Panc1 (cell line): ENCODE data around the gene OPA3. TPM values are rescaled to one million over a fixed set of nuclear protein-coding genes. Genes with fewer than 3 reads are reported as not detected.
A peak's percentile ranks its signal among the peaks of the same experiment; 100 is the strongest.
"Not testable (repeated sequence)": the region's sequence is repeated elsewhere in the genome, so short reads cannot be mapped to it uniquely, and the experiment has no call there.

Source experiments
- ATAC-seq: fragments of 200-7000 bp; cut with Tn5 transposase; 2 replicates; pipeline ENCODE4 v1.9.1; 2020; ENCODE audit warnings: mild to moderate bottlenecking, moderate library complexity
- BruUV-seq: library from RNA; stranded (reverse); fragments of 400-500 nt; replicated peaks from 2 replicates; lab custom pipeline; 2021; lab: Mats Ljungman, UMichigan
- CTCF ChIA-PET: fragments of 300-600 bp; sonication (Branson Sonifier 250); formaldehyde crosslinking; loops from one replicate; lab custom pipeline; 2022; ENCODE audit warnings: antibody characterized with exemption; lab: Charles Lee
- POLR2A ChIA-PET: fragments of 300-600 bp; sonication (Branson Sonifier 250); formaldehyde crosslinking; loops from one replicate; lab custom pipeline; 2022; ENCODE audit warnings: antibody characterized with exemption; lab: Charles Lee
- DNase-seq: peaks from one replicate; pipeline ENCODE4 v3.0.0-alpha.2; 2010; ENCODE audit warnings: low read depth, low spot score
- H3K27ac ChIP-seq: 2 replicates; pipeline ENCODE4 v1.5.1; 2011; ENCODE audit warnings: mild to moderate bottlenecking, low read length, inconsistent platforms
- H3K27me3 ChIP-seq: fragments of 200-500 bp; sonication (Bioruptor generic); 2 replicates; pipeline ENCODE4 v1.6.0; 2014; ENCODE audit warnings: low read length, inconsistent platforms; ENCODE audit not compliant: control insufficient read depth, insufficient read depth
- H3K36me3 ChIP-seq: fragments of 200-500 bp; sonication (Bioruptor generic); 2 replicates; pipeline ENCODE4 v1.5.1; 2014; ENCODE audit warnings: inconsistent platforms, mild to moderate bottlenecking, low read length, moderate library complexity; ENCODE audit not compliant: control insufficient read depth, insufficient read depth
- H3K4me1 ChIP-seq: 2 replicates; pipeline ENCODE4 v1.5.1; 2011; ENCODE audit warnings: inconsistent platforms, mild to moderate bottlenecking, low read length, moderate library complexity; ENCODE audit not compliant: control insufficient read depth, insufficient read depth
- H3K4me3 ChIP-seq, 2 experiments: 2 replicates each; pipeline ENCODE4 v1.5.1; 2011 to 2012; ENCODE audit warnings: low read depth in 2 of 2, low read length in 2 of 2, mild to moderate bottlenecking in 2 of 2, inconsistent platforms in 1 of 2, moderate library complexity in 1 of 2
- H3K9me3 ChIP-seq: fragments of 200-500 bp; sonication (Bioruptor generic); 2 replicates; pipeline ENCODE4 v1.5.1; 2014; ENCODE audit warnings: low read depth, mild to moderate bottlenecking, inconsistent platforms, low read length, moderate library complexity; ENCODE audit not compliant: control insufficient read depth, insufficient read depth
- POLR2AphosphoS5 ChIP-seq: IDR thresholded peaks from 2 replicates; pipeline ENCODE4 v1.6.1; 2012; ENCODE audit warnings: mild to moderate bottlenecking, low read depth, low read length, moderate library complexity
- SIN3A ChIP-seq: IDR thresholded peaks from 2 replicates; pipeline ENCODE4 v1.6.1; 2012; ENCODE audit warnings: low read depth, mild to moderate bottlenecking, low read length, moderate library complexity, borderline replicate concordance; ENCODE audit not compliant: insufficient read depth
- TCF7L2 ChIP-seq: IDR thresholded peaks from 2 replicates; pipeline ENCODE4 v1.6.1; 2011; ENCODE audit warnings: mild to moderate bottlenecking, low read depth, low read length, inconsistent platforms
- in situ Hi-C: cut with HindIII; loops from 2 replicates; pipeline ENCODE4 v1.10.0; 2016; ENCODE audit warnings: low sequenced_read_pairs, low pct_unique_long_range_greater_than_20kb
- intact Hi-C: fragments of 100-400 bp; cut with micrococcal nuclease; formaldehyde crosslinking; loops from one replicate; pipeline ENCODE4 v1.10.0; 2022; ENCODE audit not compliant: unreplicated experiment
- total RNA-seq: library from RNA; stranded (reverse); gene quantifications from one replicate; pipeline ENCODE4 v1.2.1, GENCODE V29; 2021; ENCODE audit not compliant: unreplicated experiment
- TF ChIP-seq, protein P1 (sequence below): fragments of 450-650 bp; IDR thresholded peaks from 2 replicates; pipeline ENCODE4 v1.5.1; 2017; ENCODE audit warnings: mild to moderate bottlenecking
- TF ChIP-seq, protein P2 (sequence below), 2 experiments: IDR thresholded peaks; 2 replicates each; pipeline ENCODE4 v1.6.1; 2011 to 2012; ENCODE audit warnings: low read depth in 2 of 2, control low read depth in 1 of 2, low read length in 1 of 2, mild to moderate bottlenecking in 1 of 2, moderate library complexity in 1 of 2; ENCODE audit not compliant: insufficient read depth in 1 of 2

OPA3 gene
- total RNA-seq, 1 experiment from 2014 or later = 20.3 TPM

DNA sequence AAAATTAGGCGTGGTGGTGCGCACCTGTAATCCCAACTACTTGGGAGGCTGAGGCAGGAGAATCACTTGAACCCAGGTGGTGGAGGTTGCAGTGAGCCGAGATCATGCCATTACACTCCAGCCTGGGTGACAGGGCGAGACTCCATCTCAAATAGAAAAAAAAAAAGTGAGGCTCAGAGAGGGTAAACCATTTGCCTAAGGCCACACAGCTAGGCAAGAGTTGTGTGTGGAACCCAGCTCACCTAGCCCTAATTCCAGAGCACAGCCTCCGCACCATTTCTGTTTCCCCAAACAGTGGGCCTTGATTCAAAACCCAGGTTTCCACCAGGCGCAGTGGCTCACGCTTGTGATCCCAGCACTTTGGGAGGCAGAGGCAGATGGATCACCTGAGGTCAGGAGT lies 43.6 kb upstream of the OPA3 start:
- ATAC-seq, DNase-seq, intact Hi-C loops, H3K36me3 ChIP-seq, H3K27me3 ChIP-seq, H3K27ac ChIP-seq, H3K9me3 ChIP-seq, in situ Hi-C loops, H3K4me3 ChIP-seq, BruUV-seq, CTCF ChIA-PET, H3K4me1 ChIP-seq, POLR2A ChIA-PET: not testable (repeated sequence)

DNA sequence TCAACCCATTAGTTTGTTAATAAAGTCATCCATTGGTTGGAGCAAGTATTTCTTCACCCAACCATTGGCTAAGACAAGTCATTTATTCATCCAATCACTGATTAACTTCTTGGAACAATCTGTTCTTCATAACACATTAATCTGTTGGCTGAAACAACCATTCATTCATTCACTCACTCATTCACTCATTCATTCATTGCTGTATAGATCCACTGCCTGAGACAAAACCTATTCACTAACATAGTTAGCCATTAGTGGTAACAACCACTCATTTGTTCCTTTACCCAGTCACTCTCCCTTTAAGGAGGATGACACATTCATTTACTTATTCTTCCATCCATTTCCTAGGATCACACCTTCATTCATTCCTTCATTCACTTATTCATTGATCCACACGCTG lies 39.4 kb upstream of the OPA3 start:
- TF ChIP-seq, protein P1, sequence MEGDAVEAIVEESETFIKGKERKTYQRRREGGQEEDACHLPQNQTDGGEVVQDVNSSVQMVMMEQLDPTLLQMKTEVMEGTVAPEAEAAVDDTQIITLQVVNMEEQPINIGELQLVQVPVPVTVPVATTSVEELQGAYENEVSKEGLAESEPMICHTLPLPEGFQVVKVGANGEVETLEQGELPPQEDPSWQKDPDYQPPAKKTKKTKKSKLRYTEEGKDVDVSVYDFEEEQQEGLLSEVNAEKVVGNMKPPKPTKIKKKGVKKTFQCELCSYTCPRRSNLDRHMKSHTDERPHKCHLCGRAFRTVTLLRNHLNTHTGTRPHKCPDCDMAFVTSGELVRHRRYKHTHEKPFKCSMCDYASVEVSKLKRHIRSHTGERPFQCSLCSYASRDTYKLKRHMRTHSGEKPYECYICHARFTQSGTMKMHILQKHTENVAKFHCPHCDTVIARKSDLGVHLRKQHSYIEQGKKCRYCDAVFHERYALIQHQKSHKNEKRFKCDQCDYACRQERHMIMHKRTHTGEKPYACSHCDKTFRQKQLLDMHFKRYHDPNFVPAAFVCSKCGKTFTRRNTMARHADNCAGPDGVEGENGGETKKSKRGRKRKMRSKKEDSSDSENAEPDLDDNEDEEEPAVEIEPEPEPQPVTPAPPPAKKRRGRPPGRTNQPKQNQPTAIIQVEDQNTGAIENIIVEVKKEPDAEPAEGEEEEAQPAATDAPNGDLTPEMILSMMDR = no peak
- TF ChIP-seq, protein P2, sequence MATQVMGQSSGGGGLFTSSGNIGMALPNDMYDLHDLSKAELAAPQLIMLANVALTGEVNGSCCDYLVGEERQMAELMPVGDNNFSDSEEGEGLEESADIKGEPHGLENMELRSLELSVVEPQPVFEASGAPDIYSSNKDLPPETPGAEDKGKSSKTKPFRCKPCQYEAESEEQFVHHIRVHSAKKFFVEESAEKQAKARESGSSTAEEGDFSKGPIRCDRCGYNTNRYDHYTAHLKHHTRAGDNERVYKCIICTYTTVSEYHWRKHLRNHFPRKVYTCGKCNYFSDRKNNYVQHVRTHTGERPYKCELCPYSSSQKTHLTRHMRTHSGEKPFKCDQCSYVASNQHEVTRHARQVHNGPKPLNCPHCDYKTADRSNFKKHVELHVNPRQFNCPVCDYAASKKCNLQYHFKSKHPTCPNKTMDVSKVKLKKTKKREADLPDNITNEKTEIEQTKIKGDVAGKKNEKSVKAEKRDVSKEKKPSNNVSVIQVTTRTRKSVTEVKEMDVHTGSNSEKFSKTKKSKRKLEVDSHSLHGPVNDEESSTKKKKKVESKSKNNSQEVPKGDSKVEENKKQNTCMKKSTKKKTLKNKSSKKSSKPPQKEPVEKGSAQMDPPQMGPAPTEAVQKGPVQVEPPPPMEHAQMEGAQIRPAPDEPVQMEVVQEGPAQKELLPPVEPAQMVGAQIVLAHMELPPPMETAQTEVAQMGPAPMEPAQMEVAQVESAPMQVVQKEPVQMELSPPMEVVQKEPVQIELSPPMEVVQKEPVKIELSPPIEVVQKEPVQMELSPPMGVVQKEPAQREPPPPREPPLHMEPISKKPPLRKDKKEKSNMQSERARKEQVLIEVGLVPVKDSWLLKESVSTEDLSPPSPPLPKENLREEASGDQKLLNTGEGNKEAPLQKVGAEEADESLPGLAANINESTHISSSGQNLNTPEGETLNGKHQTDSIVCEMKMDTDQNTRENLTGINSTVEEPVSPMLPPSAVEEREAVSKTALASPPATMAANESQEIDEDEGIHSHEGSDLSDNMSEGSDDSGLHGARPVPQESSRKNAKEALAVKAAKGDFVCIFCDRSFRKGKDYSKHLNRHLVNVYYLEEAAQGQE (IDR thresholded peaks at IDR 0.05; ENCODE audit: insufficient read depth in 1 of 2, low read depth in 2 of 2, low read length in 1 of 2) = no peak
- TF ChIP-seq POLR2AphosphoS5 (no peak), SIN3A (no peak), TCF7L2 (no peak)
- ATAC-seq = no peak
- in situ Hi-C loops (no loop called here), intact Hi-C loops (no loop called here)
- H3K4me1 ChIP-seq = no peaks in the 10 kb centered on the region
- ChIA-PET POLR2A (no interaction called here), CTCF (no interaction called here)
- H3K27ac ChIP-seq = no peak overlapping the region
- no peak for DNase-seq
- no peaks in the 10 kb centered on the region for H3K9me3 ChIP-seq
- H3K4me3 ChIP-seq = no peak overlapping the region
- no peaks in the 10 kb centered on the region; the same call in 1 of the 2 replicates for H3K36me3 ChIP-seq
- H3K27me3 ChIP-seq = no peaks in the 10 kb centered on the region
- TSS peak; percentile 73 for BruUV-seq

DNA sequence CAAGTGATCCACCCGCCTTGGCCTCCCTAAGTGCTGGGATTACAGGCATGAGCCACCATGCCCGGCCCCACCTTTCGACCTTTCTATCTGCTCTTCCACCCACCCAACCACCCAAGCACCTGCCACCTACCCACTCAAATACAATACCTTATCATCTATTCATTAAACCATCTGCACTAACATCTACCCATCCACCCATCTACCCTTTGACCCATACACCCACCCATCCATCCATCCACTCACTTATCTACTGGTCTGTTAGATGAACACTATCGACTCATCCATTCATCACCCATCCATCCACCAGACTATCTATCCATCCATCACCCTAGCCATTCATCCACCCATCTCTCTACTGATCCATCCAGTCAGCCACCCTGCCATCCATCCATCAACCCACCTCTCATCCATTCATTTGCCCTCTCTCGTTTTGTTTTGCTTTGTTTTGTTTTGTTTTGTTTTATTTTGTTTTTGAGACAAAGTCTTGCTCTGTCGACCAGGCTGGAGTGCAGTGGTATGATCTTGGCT lies 37.4 kb upstream of the OPA3 start:
- intact Hi-C loops = no loop called here
- no TSS peak for BruUV-seq
- no peak overlapping the region for H3K27ac ChIP-seq
- no peak for ATAC-seq
- POLR2A ChIA-PET = no interaction called here
- no peaks in the 10 kb centered on the region for H3K9me3 ChIP-seq
- H3K36me3 ChIP-seq = no peaks in the 10 kb centered on the region
- H3K4me3 ChIP-seq = no peak overlapping the region
- CTCF ChIA-PET = no interaction called here
- H3K4me1 ChIP-seq = no peaks in the 10 kb centered on the region
- H3K27me3 ChIP-seq = no peaks in the 10 kb centered on the region
- no peak for DNase-seq
- in situ Hi-C loops = no loop called here
- TF ChIP-seq TCF7L2 = no peak
- TF ChIP-seq POLR2AphosphoS5 = no peak
- TF ChIP-seq, protein P2 (IDR thresholded peaks at IDR 0.05; ENCODE audit: insufficient read depth in 1 of 2, low read depth in 2 of 2, low read length in 1 of 2) = no peak
- TF ChIP-seq SIN3A = no peak
- TF ChIP-seq, protein P1 = no peak
